ENCODE data around the gene AUTS2. TPM values are rescaled to one million over a fixed set of nuclear protein-coding genes. Genes with fewer than 3 reads are reported as not detected.

Gene AUTS2
- total RNA-seq, 1 donor from 2014 or later: 2.1 TPM

DNA sequence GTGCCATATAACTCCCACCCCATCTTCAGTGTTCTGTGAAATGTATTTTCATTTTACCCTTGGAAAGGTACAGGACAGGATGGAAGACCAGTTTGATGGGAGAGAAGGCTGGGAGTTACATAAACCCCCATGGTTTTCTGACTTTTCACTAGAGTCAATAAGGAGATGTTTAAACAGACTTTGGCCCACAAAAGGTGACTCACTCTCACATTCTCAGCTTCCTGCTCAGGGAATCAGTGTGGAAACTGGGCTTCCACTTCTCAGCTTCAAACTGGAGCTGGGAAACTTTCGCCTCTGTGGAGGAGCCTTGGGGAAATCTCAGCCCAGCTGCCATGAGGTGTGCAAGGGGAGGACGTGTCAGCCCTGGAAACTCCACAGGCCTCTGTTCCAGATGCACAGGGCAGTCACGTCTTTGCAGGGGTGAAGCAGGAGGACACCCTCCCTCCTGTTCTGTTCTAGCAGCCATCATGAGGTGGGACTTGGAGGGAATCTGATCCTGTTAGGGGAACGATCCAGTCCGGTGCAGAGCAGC, 973.2 kb downstream of the AUTS2 start:
- no peaks in the 10 kb centered on the region for H3K36me3 Mint-ChIP-seq (ENCODE audit: low read depth)
- intact Hi-C loops (cut with micrococcal nuclease): no loop called here
- no peaks in the 10 kb centered on the region for H3K9me3 Mint-ChIP-seq
- no peaks in the 10 kb centered on the region for H3K4me1 Mint-ChIP-seq
- no peaks in the 10 kb centered on the region for H3K27me3 Mint-ChIP-seq
- no peak for DNase-seq
- H3K27ac Mint-ChIP-seq: no peak overlapping the region
- H3K4me3 Mint-ChIP-seq: no peak overlapping the region

DNA sequence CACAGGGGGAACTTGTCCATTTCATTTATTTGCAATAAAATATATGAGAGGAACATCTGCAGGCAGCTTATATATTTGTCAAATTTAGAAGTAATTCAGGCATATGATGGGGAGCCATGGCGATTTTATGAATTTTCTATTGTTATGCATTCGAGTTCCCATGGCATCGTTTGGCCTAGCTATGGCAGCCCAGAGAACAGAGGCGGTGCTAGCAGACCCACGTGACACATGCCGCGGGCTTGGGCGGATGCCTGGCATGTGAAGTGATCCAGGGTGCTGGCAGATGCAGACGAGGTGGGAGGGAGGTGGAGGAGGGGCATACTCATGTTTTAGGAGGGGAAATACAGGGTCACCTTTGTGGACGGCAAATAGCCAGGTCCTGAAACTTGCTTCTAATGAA, 973.7 kb downstream of the AUTS2 start:
- Mint-ChIP-seq H3K4me1 (no peaks in the 10 kb centered on the region), H3K27ac (no peak overlapping the region), H3K36me3 (ENCODE audit: low read depth) (no peaks in the 10 kb centered on the region), H3K4me3 (no peak overlapping the region), H3K27me3 (no peaks in the 10 kb centered on the region), H3K9me3 (no peaks in the 10 kb centered on the region)
- DNase-seq: no peak
- intact Hi-C loops (cut with micrococcal nuclease): no loop called here

- DNase-seq: no peak
- Mint-ChIP-seq H3K4me3 (no peak overlapping the region), H3K36me3 (ENCODE audit: low read depth) (no peaks in the 10 kb centered on the region), H3K9me3 (no peaks in the 10 kb centered on the region), H3K4me1 (no peaks in the 10 kb centered on the region), H3K27me3 (no peaks in the 10 kb centered on the region), H3K27ac (no peak overlapping the region)
- intact Hi-C loops (cut with micrococcal nuclease): no loop called here
These were observed 974.3 kb downstream of the AUTS2 start for GRCh38 chr7:70572571-70572970.

GRCh38 chr7:70573071-70573661, 974.9 kb downstream of the AUTS2 start:
- no peaks in the 10 kb centered on the region for H3K27me3 Mint-ChIP-seq
- H3K9me3 Mint-ChIP-seq: no peaks in the 10 kb centered on the region
- no peak for DNase-seq
- no peaks in the 10 kb centered on the region for H3K36me3 Mint-ChIP-seq (ENCODE audit: low read depth)
- intact Hi-C loops (cut with micrococcal nuclease): no loop called here
- no peaks in the 10 kb centered on the region for H3K4me1 Mint-ChIP-seq
- no peak overlapping the region for H3K4me3 Mint-ChIP-seq
- H3K27ac Mint-ChIP-seq: no peak overlapping the region

DNA sequence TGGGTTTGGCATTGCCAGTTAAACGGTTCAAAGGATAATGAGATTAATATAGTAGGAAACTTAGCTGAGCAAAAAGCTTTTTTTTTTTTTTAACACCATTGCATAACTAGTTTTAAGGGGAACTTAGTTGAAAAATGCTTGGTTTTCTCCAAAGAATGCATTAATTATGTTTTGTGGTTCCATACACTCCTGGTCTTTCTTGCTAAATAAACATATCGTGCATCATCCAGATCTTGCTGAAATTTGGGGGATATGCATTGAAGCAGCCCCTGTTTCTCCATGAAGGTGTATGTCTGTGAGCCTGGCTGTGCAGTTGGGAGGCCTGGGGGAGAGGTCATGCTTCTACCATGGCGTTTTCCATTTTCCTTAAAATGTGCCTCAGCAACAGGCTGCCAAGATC, 975.4 kb downstream of the AUTS2 start:
- H3K36me3 Mint-ChIP-seq (ENCODE audit: low read depth): no peaks in the 10 kb centered on the region
- H3K9me3 Mint-ChIP-seq: no peaks in the 10 kb centered on the region
- H3K27me3 Mint-ChIP-seq: no peaks in the 10 kb centered on the region
- intact Hi-C loops (cut with micrococcal nuclease): no loop called here
- DNase-seq: no peak
- no peaks in the 10 kb centered on the region for H3K4me1 Mint-ChIP-seq
- no peak overlapping the region for H3K27ac Mint-ChIP-seq
- H3K4me3 Mint-ChIP-seq: no peak overlapping the region

DNA sequence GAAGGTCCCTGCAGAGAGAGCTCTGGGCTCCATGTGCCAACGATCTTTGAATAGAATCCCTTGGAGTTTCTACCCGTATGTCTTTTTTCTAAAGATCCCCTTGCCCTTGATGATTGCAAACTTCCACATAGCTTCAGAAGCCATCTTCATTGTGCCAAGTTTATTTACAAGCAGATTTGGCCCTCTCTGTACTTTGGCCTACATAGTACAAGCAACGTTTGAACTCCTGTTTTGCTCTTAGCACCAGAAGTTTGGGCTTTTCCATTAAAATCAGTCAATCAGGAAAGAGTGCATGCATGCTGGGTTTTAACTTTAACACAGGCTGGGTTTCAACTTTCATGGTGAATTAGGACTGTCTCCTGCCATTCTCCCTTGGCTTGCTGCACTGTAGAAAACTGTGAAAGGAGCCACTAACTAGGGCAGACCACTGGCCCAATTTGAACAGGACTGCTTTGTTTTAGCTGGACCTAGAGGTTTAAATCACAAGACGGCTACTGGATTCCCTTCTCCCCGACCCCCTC, 976.1 kb downstream of the AUTS2 start:
- intact Hi-C loops (cut with micrococcal nuclease): no loop called here
- no peak for DNase-seq
- no peak overlapping the region for H3K4me3 Mint-ChIP-seq
- no peaks in the 10 kb centered on the region for H3K9me3 Mint-ChIP-seq
- no peak overlapping the region for H3K27ac Mint-ChIP-seq
- no peaks in the 10 kb centered on the region for H3K27me3 Mint-ChIP-seq
- H3K4me1 Mint-ChIP-seq: no peaks in the 10 kb centered on the region
- H3K36me3 Mint-ChIP-seq (ENCODE audit: low read depth): no peaks in the 10 kb centered on the region

- DNase-seq: no peak
- intact Hi-C loops (cut with micrococcal nuclease): no loop called here
- H3K9me3 Mint-ChIP-seq: no peaks in the 10 kb centered on the region
- H3K27ac Mint-ChIP-seq: no peak overlapping the region
- H3K4me3 Mint-ChIP-seq: no peak overlapping the region
- H3K36me3 Mint-ChIP-seq (ENCODE audit: low read depth): no peaks in the 10 kb centered on the region
- no peaks in the 10 kb centered on the region for H3K4me1 Mint-ChIP-seq
- H3K27me3 Mint-ChIP-seq: no peaks in the 10 kb centered on the region
These were observed 976.9 kb downstream of the AUTS2 start for GRCh38 chr7:70574970-70575799.

- Mint-ChIP-seq H3K36me3 (ENCODE audit: low read depth) (no peaks in the 10 kb centered on the region), H3K27me3 (no peaks in the 10 kb centered on the region), H3K4me3 (no peak overlapping the region), H3K9me3 (no peaks in the 10 kb centered on the region), H3K4me1 (no peaks in the 10 kb centered on the region), H3K27ac (no peak overlapping the region)
- DNase-seq: no peak
- intact Hi-C loops (cut with micrococcal nuclease): no loop called here
These were observed 978.8 kb downstream of the AUTS2 start for GRCh38 chr7:70577078-70577477.

DNA sequence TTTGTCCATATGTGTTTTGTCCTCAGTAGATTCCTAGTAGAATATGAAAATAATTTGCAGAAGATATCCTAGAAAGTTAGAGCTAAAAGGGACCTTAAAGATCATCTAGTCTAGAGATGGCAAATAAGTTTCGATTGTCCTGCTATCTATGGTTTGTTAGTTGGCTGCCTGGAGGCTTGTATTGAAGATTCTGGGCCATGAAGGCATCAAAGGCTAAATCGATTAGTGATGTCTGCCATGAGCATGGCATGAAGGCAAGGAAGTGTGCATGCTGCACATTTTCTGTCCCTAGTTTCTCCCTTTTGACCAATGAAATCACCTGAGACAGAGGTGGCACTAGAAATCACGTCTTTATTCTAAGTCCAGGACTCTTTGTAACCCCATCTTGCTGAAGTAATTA, 979.9 kb downstream of the AUTS2 start:
- no peak overlapping the region for H3K4me3 Mint-ChIP-seq
- intact Hi-C loops (cut with micrococcal nuclease): no loop called here
- no peaks in the 10 kb centered on the region for H3K4me1 Mint-ChIP-seq
- no peak for DNase-seq
- H3K36me3 Mint-ChIP-seq (ENCODE audit: low read depth): no peaks in the 10 kb centered on the region
- no peaks in the 10 kb centered on the region for H3K9me3 Mint-ChIP-seq
- no peak overlapping the region for H3K27ac Mint-ChIP-seq
- no peaks in the 10 kb centered on the region for H3K27me3 Mint-ChIP-seq

GRCh38 chr7:70579397-70580097, 981.3 kb downstream of the AUTS2 start:
- Mint-ChIP-seq H3K36me3 (ENCODE audit: low read depth) (no peaks in the 10 kb centered on the region), H3K4me1 (no peaks in the 10 kb centered on the region), H3K27ac (no peak overlapping the region), H3K9me3 (no peaks in the 10 kb centered on the region), H3K4me3 (no peak overlapping the region), H3K27me3 (no peaks in the 10 kb centered on the region)
- no peak for DNase-seq
- intact Hi-C loops (cut with micrococcal nuclease): no loop called here

DNA sequence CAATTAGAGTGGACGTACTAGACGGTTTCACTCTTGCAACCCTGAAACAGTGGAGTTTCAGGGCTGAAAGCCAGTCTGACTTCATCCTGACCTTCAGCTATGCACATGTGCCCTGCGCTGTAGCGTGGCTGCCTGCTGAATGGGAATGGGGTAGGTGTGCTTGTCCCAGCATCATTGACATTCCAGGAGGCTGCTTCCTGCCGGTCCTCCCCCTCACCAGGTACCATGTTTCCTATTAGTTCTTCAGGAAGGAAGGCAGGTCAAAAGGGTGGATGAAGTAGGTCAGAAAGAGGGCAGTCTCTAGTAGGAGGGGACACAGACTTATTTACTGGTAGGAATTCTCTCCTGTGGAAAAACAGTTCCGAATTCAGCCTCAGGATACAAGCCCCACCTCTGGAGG, 981.9 kb downstream of the AUTS2 start:
- H3K4me1 Mint-ChIP-seq: no peaks in the 10 kb centered on the region
- no peak overlapping the region for H3K4me3 Mint-ChIP-seq
- no peak for DNase-seq
- no peaks in the 10 kb centered on the region for H3K27me3 Mint-ChIP-seq
- no peak overlapping the region for H3K27ac Mint-ChIP-seq
- intact Hi-C loops (cut with micrococcal nuclease): no loop called here
- H3K36me3 Mint-ChIP-seq (ENCODE audit: low read depth): no peaks in the 10 kb centered on the region
- no peaks in the 10 kb centered on the region for H3K9me3 Mint-ChIP-seq

DNA sequence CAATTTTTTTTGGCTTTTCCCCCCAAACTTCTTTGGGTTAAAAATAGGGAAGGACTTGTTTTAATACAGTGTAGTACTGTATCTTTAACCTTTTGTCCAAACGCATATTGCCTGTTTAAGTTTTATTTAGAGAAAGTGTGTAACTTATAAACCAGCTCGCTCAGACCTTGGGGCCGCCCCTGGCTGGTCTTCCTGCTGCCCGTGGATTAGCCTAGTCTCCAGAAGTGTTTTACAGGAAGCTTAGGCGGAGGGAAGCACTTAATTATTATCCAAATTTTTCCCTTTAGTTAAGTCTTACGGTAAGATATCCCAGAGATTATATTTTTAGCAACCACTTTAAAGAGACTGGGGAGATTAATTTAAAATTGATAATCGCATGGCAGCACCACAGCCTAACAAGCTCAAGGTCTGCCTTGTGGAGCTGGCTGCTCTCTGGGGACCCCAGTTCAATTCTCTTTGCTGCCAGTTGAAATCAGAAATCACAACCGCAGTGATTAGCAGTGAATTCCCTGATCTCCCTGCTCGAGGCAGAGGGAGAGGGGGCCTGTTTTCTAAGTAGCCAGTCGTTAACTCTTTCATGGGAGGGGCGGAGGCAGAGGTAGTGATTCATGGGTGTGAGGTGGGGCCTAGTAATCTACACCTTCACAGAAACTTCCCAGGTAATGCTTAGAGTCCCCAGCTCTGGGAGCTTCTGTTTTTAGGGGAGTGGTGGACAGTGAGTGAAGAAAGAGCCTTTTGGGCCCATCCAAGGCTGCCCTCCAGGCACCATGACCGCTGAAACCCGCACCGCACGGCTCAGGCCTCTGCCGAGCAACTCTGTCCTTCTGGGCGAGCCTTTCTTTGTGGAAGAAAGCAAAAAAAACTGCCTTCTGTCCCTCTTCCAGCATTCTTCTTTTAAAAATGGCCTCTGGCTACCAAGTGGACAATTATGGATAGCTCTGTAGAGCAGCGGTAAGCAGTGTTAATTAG, 984.9 kb downstream of the AUTS2 start:
- DNase-seq: no peak
- intact Hi-C loops (cut with micrococcal nuclease): no loop called here
- Mint-ChIP-seq H3K4me1 (no peaks in the 10 kb centered on the region), H3K27ac (no peak overlapping the region), H3K9me3 (no peaks in the 10 kb centered on the region), H3K4me3 (no peak overlapping the region), H3K36me3 (ENCODE audit: low read depth) (no peaks in the 10 kb centered on the region), H3K27me3 (no peaks in the 10 kb centered on the region)

Measured in activated CD4-positive, alpha-beta T cell treated with anti-CD3 and anti-CD28 coated beads, Interleukin-2, amount 10 ng/mL, durations not matched to agents 24 days and 14 days (primary cell).